ENCODE results near the gene SCNN1B. TPM values are rescaled to one million over a fixed set of nuclear protein-coding genes. Genes with fewer than 3 reads are reported as not detected.
"Not testable (repeated sequence)": the region's sequence is repeated elsewhere in the genome, so short reads cannot be mapped to it uniquely, and the experiment has no call there.

SCNN1B gene
- total RNA-seq: not detected

- Histone ChIP-seq H3K27me3 (ENCODE audit: insufficient read depth, low read length) (peaks cover 14% of the 10 kb centered on the region), H3K4me3 (ENCODE audit: low read length) (no peak within 1 kb of the TSS), H3K4me1 (ENCODE audit: insufficient read depth, low read length) (no peaks in the 10 kb centered on the region), H3K9me3 (ENCODE audit: low read depth, low read length) (no peaks in the 10 kb centered on the region)
These were observed at the start of gene SCNN1B for GRCh38 chr16:23302045-23302956. Gene SCNN1B (plus strand): TSS chr16:23302302. CDS start chr16:23348600, 46,298 bp downstream.

GRCh38 chr16:23252310-23252709 lies 49.8 kb upstream of the SCNN1B start:
- Histone ChIP-seq H3K27me3 (ENCODE audit: insufficient read depth, low read length) (no peaks in the 10 kb centered on the region), H3K9me3 (ENCODE audit: low read depth, low read length) (no peaks in the 10 kb centered on the region), H3K4me1 (ENCODE audit: insufficient read depth, low read length) (no peaks in the 10 kb centered on the region), H3K4me3 (ENCODE audit: low read length) (no peak overlapping the region)

- H3K9me3 ChIP-seq (ENCODE audit: low read depth, low read length); H3K4me1 ChIP-seq (ENCODE audit: insufficient read depth, low read length); H3K4me3 ChIP-seq (ENCODE audit: low read length); H3K27me3 ChIP-seq (ENCODE audit: insufficient read depth, low read length): not testable (repeated sequence)
These were observed 48.5 kb upstream of the SCNN1B start for GRCh38 chr16:23253650-23254049.

- H3K27me3 ChIP-seq (ENCODE audit: insufficient read depth, low read length): no peaks in the 10 kb centered on the region
- H3K4me1 ChIP-seq (ENCODE audit: insufficient read depth, low read length): no peaks in the 10 kb centered on the region
- no peak overlapping the region for H3K4me3 ChIP-seq (ENCODE audit: low read length)
- H3K9me3 ChIP-seq (ENCODE audit: low read depth, low read length): no peaks in the 10 kb centered on the region
These were observed 47.8 kb upstream of the SCNN1B start for GRCh38 chr16:23254338-23254737.

- no peaks in the 10 kb centered on the region for H3K27me3 ChIP-seq (ENCODE audit: insufficient read depth, low read length)
- H3K9me3 ChIP-seq (ENCODE audit: low read depth, low read length): no peaks in the 10 kb centered on the region
- H3K4me1 ChIP-seq (ENCODE audit: insufficient read depth, low read length): no peaks in the 10 kb centered on the region
- no peak overlapping the region for H3K4me3 ChIP-seq (ENCODE audit: low read length)
These were observed 47.1 kb upstream of the SCNN1B start for GRCh38 chr16:23255000-23255399.

- Histone ChIP-seq H3K4me3 (ENCODE audit: low read length) (no peak overlapping the region), H3K27me3 (ENCODE audit: insufficient read depth, low read length) (no peaks in the 10 kb centered on the region), H3K4me1 (ENCODE audit: insufficient read depth, low read length) (no peaks in the 10 kb centered on the region), H3K9me3 (ENCODE audit: low read depth, low read length) (no peaks in the 10 kb centered on the region)
These were observed 45.7 kb upstream of the SCNN1B start for GRCh38 chr16:23256440-23256839.

GRCh38 chr16:23257682-23258081 lies 44.4 kb upstream of the SCNN1B start:
- Histone ChIP-seq H3K9me3 (ENCODE audit: low read depth, low read length) (no peaks in the 10 kb centered on the region), H3K27me3 (ENCODE audit: insufficient read depth, low read length) (no peaks in the 10 kb centered on the region), H3K4me3 (ENCODE audit: low read length) (no peak overlapping the region), H3K4me1 (ENCODE audit: insufficient read depth, low read length) (no peaks in the 10 kb centered on the region)

GRCh38 chr16:23258919-23259237 lies 43.2 kb upstream of the SCNN1B start:
- Histone ChIP-seq H3K9me3 (ENCODE audit: low read depth, low read length) (no peaks in the 10 kb centered on the region), H3K27me3 (ENCODE audit: insufficient read depth, low read length) (no peaks in the 10 kb centered on the region), H3K4me3 (ENCODE audit: low read length) (no peak overlapping the region), H3K4me1 (ENCODE audit: insufficient read depth, low read length) (no peaks in the 10 kb centered on the region)

GRCh38 chr16:23267647-23268046 lies 34.5 kb upstream of the SCNN1B start:
- Histone ChIP-seq H3K27me3 (ENCODE audit: insufficient read depth, low read length) (no peaks in the 10 kb centered on the region), H3K4me3 (ENCODE audit: low read length) (no peak overlapping the region), H3K9me3 (ENCODE audit: low read depth, low read length) (no peaks in the 10 kb centered on the region), H3K4me1 (ENCODE audit: insufficient read depth, low read length) (no peaks in the 10 kb centered on the region)

GRCh38 chr16:23268561-23268960 lies 33.5 kb upstream of the SCNN1B start:
- H3K27me3 ChIP-seq (ENCODE audit: insufficient read depth, low read length): no peaks in the 10 kb centered on the region

GRCh38 chr16:23269248-23269953 lies 32.7 kb upstream of the SCNN1B start:
- no peaks in the 10 kb centered on the region for H3K9me3 ChIP-seq (ENCODE audit: low read depth, low read length)
- H3K4me1 ChIP-seq (ENCODE audit: insufficient read depth, low read length): no peaks in the 10 kb centered on the region
- no peaks in the 10 kb centered on the region for H3K27me3 ChIP-seq (ENCODE audit: insufficient read depth, low read length)
- no peak overlapping the region for H3K4me3 ChIP-seq (ENCODE audit: low read length)

More at GRCh38 chr16:23268561-23268960, 33.5 kb upstream of the SCNN1B start:
- Histone ChIP-seq H3K4me3 (ENCODE audit: low read length) (no peak overlapping the region), H3K9me3 (ENCODE audit: low read depth, low read length) (no peaks in the 10 kb centered on the region), H3K4me1 (ENCODE audit: insufficient read depth, low read length) (no peaks in the 10 kb centered on the region)

GRCh38 chr16:23270654-23271053 lies 31.4 kb upstream of the SCNN1B start:
- no peaks in the 10 kb centered on the region for H3K9me3 ChIP-seq (ENCODE audit: low read depth, low read length)
- no peak overlapping the region for H3K4me3 ChIP-seq (ENCODE audit: low read length)
- H3K27me3 ChIP-seq (ENCODE audit: insufficient read depth, low read length): no peaks in the 10 kb centered on the region
- no peaks in the 10 kb centered on the region for H3K4me1 ChIP-seq (ENCODE audit: insufficient read depth, low read length)

- Histone ChIP-seq H3K27me3 (ENCODE audit: insufficient read depth, low read length) (no peaks in the 10 kb centered on the region), H3K4me1 (ENCODE audit: insufficient read depth, low read length) (no peaks in the 10 kb centered on the region), H3K9me3 (ENCODE audit: low read depth, low read length) (no peaks in the 10 kb centered on the region), H3K4me3 (ENCODE audit: low read length) (no peak overlapping the region)
These were observed 27.1 kb upstream of the SCNN1B start for GRCh38 chr16:23274968-23275367.

- Histone ChIP-seq H3K4me1 (ENCODE audit: insufficient read depth, low read length) (no peaks in the 10 kb centered on the region), H3K9me3 (ENCODE audit: low read depth, low read length) (no peaks in the 10 kb centered on the region), H3K4me3 (ENCODE audit: low read length) (no peak overlapping the region), H3K27me3 (ENCODE audit: insufficient read depth, low read length) (no peaks in the 10 kb centered on the region)
These were observed 25.3 kb upstream of the SCNN1B start for GRCh38 chr16:23276821-23277220.

GRCh38 chr16:23278031-23278430 lies 24.1 kb upstream of the SCNN1B start:
- no peaks in the 10 kb centered on the region for H3K9me3 ChIP-seq (ENCODE audit: low read depth, low read length)
- no peaks in the 10 kb centered on the region for H3K4me1 ChIP-seq (ENCODE audit: insufficient read depth, low read length)
- H3K27me3 ChIP-seq (ENCODE audit: insufficient read depth, low read length): no peaks in the 10 kb centered on the region
- no peak overlapping the region for H3K4me3 ChIP-seq (ENCODE audit: low read length)

Data from mononuclear cell (primary cell).